Epithelial cell of esophagus (primary cell): ENCODE results near the gene CDC6.

Source experiments
- DNase-seq: peaks from one replicate; pipeline ENCODE4 v3.0.0; 2010; ENCODE audit warnings: low read depth
- H3K4me3 ChIP-seq: 2 replicates; pipeline ENCODE4 v1.5.1; 2011; ENCODE audit warnings: mild to moderate bottlenecking, low read length, control low read depth
- CTCF ChIP-seq: IDR thresholded peaks from 2 replicates; pipeline ENCODE4 v1.5.1; 2011; ENCODE audit warnings: low read depth, mild to moderate bottlenecking, low read length, control low read depth, inconsistent platforms; ENCODE audit not compliant: insufficient read depth; ENCODE audit errors: missing control alignments

CDC6 gene

GRCh38 chr17:40330850-40331470, 43.3 kb downstream of the CDC6 start:
- DNase-seq = no peak
- H3K4me3 ChIP-seq = no peak overlapping the region
- no peak for TF ChIP-seq CTCF

- no peak for DNase-seq
- TF ChIP-seq CTCF = no peak
- H3K4me3 ChIP-seq = no peak overlapping the region
These were observed 44.3 kb downstream of the CDC6 start for GRCh38 chr17:40331743-40332641.

GRCh38 chr17:40333781-40334448, 46.2 kb downstream of the CDC6 start:
- TF ChIP-seq CTCF = no peak
- DNase-seq = no peak
- H3K4me3 ChIP-seq = no peak overlapping the region

- TF ChIP-seq CTCF = no peak
- H3K4me3 ChIP-seq = no peak overlapping the region
- no peak for DNase-seq
These were observed 47.9 kb downstream of the CDC6 start for GRCh38 chr17:40335620-40336019.

- H3K4me3 ChIP-seq = no peak overlapping the region
- DNase-seq = no peak
- TF ChIP-seq CTCF = no peak
These were observed 49.7 kb downstream of the CDC6 start for GRCh38 chr17:40337351-40337750.

- no peak for TF ChIP-seq CTCF
- DNase-seq = no peak
- no peak overlapping the region for H3K4me3 ChIP-seq
These were observed 50.4 kb downstream of the CDC6 start for GRCh38 chr17:40338058-40338457.
